HL-60 (cell line): ENCODE measurements around the gene RAC3.

ENCODE experiments used
- DNase-seq, 2 experiments: peaks; one replicate each; pipeline ENCODE4 v3.0.0-alpha.2; 2010 to 2020; ENCODE audit warnings: low read depth in 1 of 2, low spot score in 1 of 2
- H3K27ac ChIP-seq: fragments of 250-450 bp; sonication (Bioruptor Pico); replicated peaks from 2 replicates; pipeline ENCODE4 v1.5.1; 2020; ENCODE audit warnings: mild to moderate bottlenecking, moderate library complexity
- H3K27me3 ChIP-seq: fragments of 250-450 bp; sonication (Bioruptor Pico); 2 replicates; pipeline ENCODE4 v1.5.1; 2021; ENCODE audit warnings: mild to moderate bottlenecking, moderate library complexity; ENCODE audit not compliant: insufficient read depth, poor library complexity, severe bottlenecking
- H3K4me3 ChIP-seq: replicated peaks from 2 replicates; pipeline ENCODE4 v1.5.1; 2011; ENCODE audit warnings: mild to moderate bottlenecking, control low read depth, low read length; ENCODE audit not compliant: insufficient read depth
- CTCF ChIP-seq: IDR thresholded peaks from one replicate; pipeline ENCODE4 v1.5.1; 2011; ENCODE audit warnings: low read length, control low read depth, inconsistent platforms; ENCODE audit not compliant: insufficient read depth
- GABPA ChIP-seq: IDR thresholded peaks from 2 replicates; pipeline ENCODE4 v1.6.1; 2012; ENCODE audit warnings: low read depth
- POLR2AphosphoS5 ChIP-seq: IDR thresholded peaks from 2 replicates; pipeline ENCODE4 v1.6.1; 2012; ENCODE audit warnings: low read depth
- REST ChIP-seq: IDR thresholded peaks from 2 replicates; pipeline ENCODE4 v1.6.1; 2012; ENCODE audit warnings: low read depth; ENCODE audit not compliant: insufficient replicate concordance
- SPI1 ChIP-seq: IDR thresholded peaks from 2 replicates; pipeline ENCODE4 v1.6.1; 2012; ENCODE audit warnings: low read depth, mild to moderate bottlenecking, borderline replicate concordance

Gene RAC3

GRCh38 chr17:81993729-81994592 lies 37.5 kb upstream of the RAC3 start:
- no peaks in the 10 kb centered on the region for H3K27me3 ChIP-seq
- H3K27ac ChIP-seq = no peak overlapping the region
- H3K4me3 ChIP-seq = no peak overlapping the region
- TF ChIP-seq POLR2AphosphoS5 (no peak), SPI1 (no peak), CTCF (no peak), GABPA (no peak), REST (no peak)
- DNase-seq = no peak

- TF ChIP-seq POLR2AphosphoS5 (no peak), REST (no peak), SPI1 (no peak), GABPA (no peak), CTCF (no peak)
- Histone ChIP-seq H3K4me3 (no peak overlapping the region), H3K27ac (no peak overlapping the region), H3K27me3 (no peaks in the 10 kb centered on the region)
- no peak for DNase-seq
Measured at GRCh38 chr17:81994593-81995462, 36.6 kb upstream of the RAC3 start.

- DNase-seq = no peak
Measured at GRCh38 chr17:81995463-81996231, 35.8 kb upstream of the RAC3 start.

More at GRCh38 chr17:81995463-81996231, 35.8 kb upstream of the RAC3 start:
- Histone ChIP-seq H3K27me3 (no peaks in the 10 kb centered on the region), H3K27ac (no peak overlapping the region), H3K4me3 (no peak overlapping the region)
- TF ChIP-seq SPI1 (no peak), CTCF (no peak), REST (no peak), GABPA (no peak), POLR2AphosphoS5 (no peak)
